ENCODE results near the gene WDR81.

- TF ChIP-seq EZH2 (IDR thresholded peaks at IDR 0.05; ENCODE audit: low read depth) (no peak), CTCF (conservative IDR thresholded peaks at IDR 0.05) (no peak)
These were observed 62.2 kb downstream of the WDR81 start for GRCh38 chr17:1786708-1787107.
